NCI-H524 (cell line): ENCODE data around the gene CDC42BPB.

Experiments
- DNase-seq, 2 experiments: peaks; one replicate each; lab custom pipeline; 2025; lab: John Stamatoyannopoulos, UW

The CDC42BPB gene

GRCh38 chr14:103019236-103019635, 38.1 kb downstream of the CDC42BPB start:
- no peak for DNase-seq

- DNase-seq: no peak
Measured at GRCh38 chr14:103016594-103016993, 40.8 kb downstream of the CDC42BPB start.

- no peak for DNase-seq
Measured at GRCh38 chr14:103016071-103016470, 41.3 kb downstream of the CDC42BPB start.

- no peak for DNase-seq
Measured at GRCh38 chr14:103015426-103015825, 41.9 kb downstream of the CDC42BPB start.

GRCh38 chr14:103014466-103015228, 42.7 kb downstream of the CDC42BPB start:
- DNase-seq: no peak

- no peak for DNase-seq
Measured at GRCh38 chr14:103013028-103013427, 44.3 kb downstream of the CDC42BPB start.

GRCh38 chr14:103009559-103009958, 47.8 kb downstream of the CDC42BPB start:
- no peak for DNase-seq

GRCh38 chr14:103008768-103009357, 48.5 kb downstream of the CDC42BPB start:
- DNase-seq: peak in 1 of 2 experiments; percentile 20

GRCh38 chr14:103008126-103008525, 49.2 kb downstream of the CDC42BPB start:
- DNase-seq: no peak

- DNase-seq: no peak
Measured at GRCh38 chr14:103007555-103007954, 49.8 kb downstream of the CDC42BPB start.

- DNase-seq: no peak
Measured at GRCh38 chr14:103006991-103007520, 50.3 kb downstream of the CDC42BPB start.

- DNase-seq: no peak
Measured at GRCh38 chr14:103006106-103006505, 51.2 kb downstream of the CDC42BPB start.

GRCh38 chr14:103003850-103004249, 53.5 kb downstream of the CDC42BPB start:
- no peak for DNase-seq

GRCh38 chr14:103003351-103003615, 54.1 kb downstream of the CDC42BPB start:
- DNase-seq: no peak

- no peak for DNase-seq
Measured at GRCh38 chr14:103002578-103003350, 54.6 kb downstream of the CDC42BPB start.

- DNase-seq: no peak
Measured at GRCh38 chr14:103001651-103002396, 55.5 kb downstream of the CDC42BPB start.

GRCh38 chr14:103001226-103001625, 56.1 kb downstream of the CDC42BPB start:
- no peak for DNase-seq

- DNase-seq: no peak
Measured at GRCh38 chr14:103000291-103000921, 56.9 kb downstream of the CDC42BPB start.

GRCh38 chr14:102999227-102999895, 58.0 kb downstream of the CDC42BPB start:
- DNase-seq: no peak

GRCh38 chr14:102998393-102998792, 59.0 kb downstream of the CDC42BPB start:
- DNase-seq: no peak

GRCh38 chr14:102996941-102997340, 60.4 kb downstream of the CDC42BPB start:
- DNase-seq: no peak
